Measurements from ENCODE around the gene TTC3.
"Not testable (repeated sequence)": the region's sequence is repeated elsewhere in the genome, so short reads cannot be mapped to it uniquely, and the experiment has no call there.

TTC3 gene, protein sequence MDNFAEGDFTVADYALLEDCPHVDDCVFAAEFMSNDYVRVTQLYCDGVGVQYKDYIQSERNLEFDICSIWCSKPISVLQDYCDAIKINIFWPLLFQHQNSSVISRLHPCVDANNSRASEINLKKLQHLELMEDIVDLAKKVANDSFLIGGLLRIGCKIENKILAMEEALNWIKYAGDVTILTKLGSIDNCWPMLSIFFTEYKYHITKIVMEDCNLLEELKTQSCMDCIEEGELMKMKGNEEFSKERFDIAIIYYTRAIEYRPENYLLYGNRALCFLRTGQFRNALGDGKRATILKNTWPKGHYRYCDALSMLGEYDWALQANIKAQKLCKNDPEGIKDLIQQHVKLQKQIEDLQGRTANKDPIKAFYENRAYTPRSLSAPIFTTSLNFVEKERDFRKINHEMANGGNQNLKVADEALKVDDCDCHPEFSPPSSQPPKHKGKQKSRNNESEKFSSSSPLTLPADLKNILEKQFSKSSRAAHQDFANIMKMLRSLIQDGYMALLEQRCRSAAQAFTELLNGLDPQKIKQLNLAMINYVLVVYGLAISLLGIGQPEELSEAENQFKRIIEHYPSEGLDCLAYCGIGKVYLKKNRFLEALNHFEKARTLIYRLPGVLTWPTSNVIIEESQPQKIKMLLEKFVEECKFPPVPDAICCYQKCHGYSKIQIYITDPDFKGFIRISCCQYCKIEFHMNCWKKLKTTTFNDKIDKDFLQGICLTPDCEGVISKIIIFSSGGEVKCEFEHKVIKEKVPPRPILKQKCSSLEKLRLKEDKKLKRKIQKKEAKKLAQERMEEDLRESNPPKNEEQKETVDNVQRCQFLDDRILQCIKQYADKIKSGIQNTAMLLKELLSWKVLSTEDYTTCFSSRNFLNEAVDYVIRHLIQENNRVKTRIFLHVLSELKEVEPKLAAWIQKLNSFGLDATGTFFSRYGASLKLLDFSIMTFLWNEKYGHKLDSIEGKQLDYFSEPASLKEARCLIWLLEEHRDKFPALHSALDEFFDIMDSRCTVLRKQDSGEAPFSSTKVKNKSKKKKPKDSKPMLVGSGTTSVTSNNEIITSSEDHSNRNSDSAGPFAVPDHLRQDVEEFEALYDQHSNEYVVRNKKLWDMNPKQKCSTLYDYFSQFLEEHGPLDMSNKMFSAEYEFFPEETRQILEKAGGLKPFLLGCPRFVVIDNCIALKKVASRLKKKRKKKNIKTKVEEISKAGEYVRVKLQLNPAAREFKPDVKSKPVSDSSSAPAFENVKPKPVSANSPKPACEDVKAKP (N-terminal part only)

DNA sequence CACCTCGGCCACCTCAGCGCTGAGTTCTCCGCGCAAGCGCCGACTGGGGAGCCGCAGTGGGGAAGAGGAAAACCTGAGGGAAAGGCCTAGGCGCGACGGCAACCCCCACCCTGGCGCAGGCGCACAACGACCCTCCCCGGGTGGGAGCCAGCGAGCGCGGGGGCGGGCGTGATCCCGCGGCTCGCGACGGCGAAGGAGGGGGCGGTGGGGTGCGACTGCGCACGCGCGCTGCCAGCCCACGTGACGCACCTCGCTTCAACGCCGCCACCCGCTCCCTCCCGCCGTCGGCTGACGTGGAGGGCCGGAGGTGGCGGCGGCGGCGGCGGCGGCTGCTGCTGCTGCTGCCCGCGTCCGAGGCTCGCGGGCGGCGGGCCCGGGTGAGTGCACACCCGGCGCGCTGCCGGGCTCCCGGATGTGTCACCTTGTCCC is at the start of gene TTC3, which contains the start of gene PIGP:
TTC3 (plus strand) TSS at position 267 of the 429 bp plus-strand sequence. CDS start 14,004 bp downstream, outside the sequence.
PIGP (minus strand) TSS at position 84 of the 429 bp plus-strand sequence. CDS start 556 bp downstream, outside the sequence.
- peak; percentile 99 for DNase-seq

DNA sequence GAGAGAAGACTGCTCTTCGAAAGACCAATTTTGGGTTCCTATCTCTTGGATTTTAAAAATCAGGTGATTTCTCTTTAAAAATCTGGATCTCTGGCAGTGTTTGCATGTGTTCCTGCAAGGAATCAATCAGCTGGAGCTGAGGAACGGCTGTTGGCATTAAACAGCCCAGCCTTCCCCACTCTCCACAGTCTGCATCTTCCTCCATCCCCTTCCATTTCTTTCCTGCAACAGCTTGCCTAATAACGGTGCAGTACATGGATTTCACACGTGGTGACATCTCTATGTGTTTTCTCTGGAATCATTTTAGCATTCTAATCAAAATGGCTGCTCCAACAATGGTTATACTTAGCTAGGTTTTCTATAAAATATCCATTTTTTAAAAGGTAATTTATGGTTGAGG is 46.6 kb upstream of the TTC3 start:
- no peak for DNase-seq

DNA sequence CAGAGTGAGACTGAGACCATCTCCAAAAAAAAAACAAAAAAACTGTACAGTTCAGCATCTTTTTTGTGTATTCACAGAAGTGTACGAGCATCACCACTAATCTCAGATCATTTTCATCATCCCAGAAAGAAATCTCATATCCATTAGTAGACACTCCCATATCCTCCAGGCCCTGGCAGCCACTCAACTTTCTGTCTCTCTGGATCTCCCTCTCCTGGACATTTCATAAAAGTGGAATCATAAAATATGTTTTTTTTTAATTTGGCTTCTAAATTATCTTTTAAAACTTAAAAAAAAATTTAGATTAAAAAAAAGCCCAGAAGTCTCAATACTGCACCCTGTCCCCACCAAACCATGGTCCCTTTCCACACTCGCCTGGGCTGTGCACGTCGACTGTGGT is 44.5 kb upstream of the TTC3 start:
- no peak for DNase-seq

DNA sequence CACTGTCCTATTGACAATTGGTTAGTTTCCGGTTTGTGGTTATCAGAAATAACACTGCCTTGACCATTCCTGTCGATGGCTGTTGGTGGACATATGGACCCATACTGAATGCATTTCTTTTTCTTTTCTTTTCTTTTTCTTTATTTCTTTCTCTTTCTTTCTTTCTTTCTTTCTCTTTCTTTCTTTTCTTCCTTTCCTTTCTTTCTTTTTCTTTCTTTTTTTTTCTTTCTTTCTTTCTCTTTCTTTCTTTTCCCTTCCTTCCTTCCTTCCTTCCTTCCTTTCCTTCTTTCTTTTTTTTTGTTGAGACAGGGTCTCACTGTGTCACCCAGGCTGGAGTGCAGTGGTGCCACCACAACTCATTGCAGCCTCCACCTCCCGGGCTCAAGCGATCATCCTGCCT is 42.2 kb upstream of the TTC3 start:
- DNase-seq: no peak

DNA sequence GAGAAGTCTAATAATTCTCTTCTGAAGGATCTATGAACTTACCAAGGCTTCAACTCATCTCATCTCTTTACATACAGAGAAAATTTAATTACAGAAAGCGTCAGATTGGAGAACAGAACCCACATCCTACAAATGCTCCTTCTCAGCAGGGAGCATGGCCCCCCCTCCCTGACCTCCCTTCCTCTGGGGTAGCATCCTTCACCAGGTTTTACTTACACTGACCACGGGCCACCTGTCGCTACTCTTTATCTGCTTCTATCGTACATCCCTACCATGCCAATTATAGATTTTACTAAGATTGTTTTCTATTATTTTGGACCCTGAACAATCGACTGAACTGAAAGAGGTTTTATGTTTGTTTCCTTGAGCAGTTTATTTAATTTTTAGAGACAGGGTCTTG is 40.8 kb upstream of the TTC3 start:
- no peak for DNase-seq

DNA sequence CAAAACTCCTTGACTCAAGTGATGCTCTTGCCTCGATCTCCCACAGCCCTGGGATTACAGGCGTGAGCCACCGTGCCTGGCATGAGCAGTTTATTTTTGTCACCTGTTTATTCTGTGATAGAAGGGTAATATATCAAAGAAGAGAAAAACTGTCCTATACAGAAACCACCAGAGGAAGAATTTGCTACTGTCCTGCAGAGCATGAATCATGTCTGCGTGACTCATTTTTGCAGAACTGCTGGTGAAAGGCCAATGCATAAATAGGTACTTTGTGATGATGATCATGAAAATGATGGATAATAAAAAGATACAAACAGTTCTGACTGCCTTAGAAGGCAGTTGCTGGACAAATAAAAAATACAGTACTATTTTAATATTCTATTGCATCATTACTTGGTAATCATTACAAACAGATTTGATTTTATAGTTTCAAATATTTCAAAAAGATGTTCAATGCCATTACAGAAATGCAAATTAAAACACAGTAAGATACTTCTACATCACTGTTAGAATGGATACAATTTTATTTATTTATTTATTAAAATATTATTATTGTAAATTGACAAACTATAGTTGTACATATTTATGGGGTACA is 40.1 kb upstream of the TTC3 start:
- peak; percentile 14 for DNase-seq

DNA sequence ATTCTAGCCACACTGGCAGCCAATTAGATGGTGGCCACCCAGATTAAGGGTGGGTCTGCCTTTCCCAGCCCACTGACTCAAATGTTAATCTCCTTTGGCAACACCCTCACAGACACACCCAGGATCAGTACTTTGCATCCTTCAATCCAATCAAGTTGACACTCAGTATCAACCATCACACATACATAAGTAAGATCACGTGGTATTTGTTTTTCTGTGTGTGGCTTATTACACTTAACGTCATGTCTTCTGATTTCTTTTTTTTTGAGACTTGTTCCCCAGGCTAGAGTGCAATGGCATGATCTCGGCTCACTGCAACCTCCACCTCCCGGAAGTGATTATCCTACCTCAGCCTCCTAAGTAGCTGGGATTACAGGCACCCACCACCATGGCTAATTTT is 38.7 kb upstream of the TTC3 start:
- not testable (repeated sequence) for DNase-seq

DNA sequence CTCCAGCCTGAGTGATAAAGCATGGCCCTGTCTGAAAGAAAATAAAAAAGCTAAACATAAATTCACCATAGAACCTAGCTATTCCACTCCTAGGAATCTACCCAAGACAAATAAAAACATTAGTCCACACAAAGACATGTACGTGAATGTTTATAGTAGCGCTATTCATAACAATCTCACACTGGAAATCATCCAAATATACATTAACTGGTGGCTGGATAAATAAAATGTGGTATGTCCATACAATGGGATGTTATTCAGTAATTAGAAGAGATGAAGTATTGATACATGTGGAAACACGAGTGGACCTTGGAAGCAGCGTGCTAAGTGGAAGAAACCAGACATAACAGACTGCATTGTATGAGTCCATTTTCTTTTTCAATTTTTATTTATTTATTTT is 36.9 kb upstream of the TTC3 start:
- no peak for DNase-seq

DNA sequence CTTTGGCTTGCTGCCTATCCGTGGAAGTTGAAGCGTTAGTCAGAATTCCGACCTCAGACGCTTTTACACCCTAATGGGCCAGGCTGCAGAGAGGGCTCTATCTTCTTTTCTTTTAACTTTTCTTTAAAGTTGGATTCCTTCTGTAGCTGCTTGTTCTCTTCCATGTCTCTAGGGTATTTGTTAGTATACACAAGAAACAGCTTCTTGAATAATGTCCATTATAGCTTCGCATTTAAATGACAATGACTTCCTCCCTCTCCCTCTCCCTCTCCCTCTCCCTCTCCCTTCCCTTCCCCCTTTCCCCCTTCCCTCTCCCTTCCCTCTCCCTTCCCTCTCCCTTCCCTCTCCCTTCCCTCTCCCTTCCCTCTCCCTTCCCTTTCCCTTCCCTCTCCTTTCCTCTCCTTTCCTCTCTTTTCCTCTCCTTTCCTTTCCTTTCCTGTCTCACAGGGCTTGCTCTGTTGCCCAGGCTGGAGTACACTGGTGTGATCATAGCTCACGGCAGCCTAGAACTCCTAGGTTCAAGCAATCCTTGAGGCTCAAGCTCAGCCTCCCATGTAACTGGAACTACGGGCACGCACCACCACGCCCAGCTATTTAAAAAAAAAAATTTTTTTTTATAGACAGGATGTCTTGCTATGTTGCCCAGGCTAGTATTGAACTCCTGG is 33.5 kb upstream of the TTC3 start:
- no peak for DNase-seq

DNA sequence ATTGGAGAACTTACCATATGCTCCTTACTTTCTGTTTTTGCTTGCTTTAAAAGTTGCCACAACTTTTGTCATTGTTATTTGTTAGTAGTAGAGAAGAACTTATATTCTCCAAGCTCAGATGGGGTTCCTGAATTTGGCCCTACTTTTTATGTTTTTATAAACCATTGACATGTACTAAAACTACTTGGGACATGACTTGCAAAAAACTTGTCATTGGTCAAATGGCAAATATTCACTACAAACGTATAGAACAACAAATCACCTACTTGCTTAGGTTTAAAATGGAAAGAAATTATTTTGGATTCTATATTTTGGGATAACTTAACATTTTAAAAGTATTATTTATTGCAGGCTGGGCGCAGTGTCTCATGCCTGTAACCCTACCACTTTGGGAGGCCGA is 32.8 kb upstream of the TTC3 start:
- no peak for DNase-seq

DNA sequence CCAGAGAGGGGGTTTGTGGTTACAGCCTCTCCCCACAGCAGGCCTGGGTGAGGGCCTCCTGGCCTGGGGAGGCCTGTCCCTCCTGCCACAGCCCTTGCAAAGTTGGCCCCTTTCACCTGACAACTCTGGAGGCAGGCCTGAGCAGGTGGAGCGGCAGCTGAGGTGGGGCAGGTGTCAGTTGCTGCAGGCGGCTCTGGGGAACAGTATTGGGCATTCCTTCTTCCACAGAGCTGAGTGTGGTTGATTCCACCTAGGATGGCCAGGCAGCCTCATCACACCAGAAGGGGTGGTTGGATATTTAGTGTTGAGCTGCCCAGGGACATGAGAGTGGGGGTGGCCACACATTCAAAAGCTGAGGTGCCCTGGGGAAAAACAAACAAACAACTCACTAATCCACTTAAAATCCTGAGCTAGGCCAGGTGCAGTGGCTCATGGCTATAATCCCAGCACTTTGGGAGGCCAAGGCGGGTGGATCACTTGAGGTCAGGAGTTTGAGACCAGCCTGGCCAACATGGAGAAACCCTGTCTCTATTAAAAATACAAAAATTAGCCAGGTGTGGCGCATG is 31.3 kb upstream of the TTC3 start:
- no peak for DNase-seq

DNA sequence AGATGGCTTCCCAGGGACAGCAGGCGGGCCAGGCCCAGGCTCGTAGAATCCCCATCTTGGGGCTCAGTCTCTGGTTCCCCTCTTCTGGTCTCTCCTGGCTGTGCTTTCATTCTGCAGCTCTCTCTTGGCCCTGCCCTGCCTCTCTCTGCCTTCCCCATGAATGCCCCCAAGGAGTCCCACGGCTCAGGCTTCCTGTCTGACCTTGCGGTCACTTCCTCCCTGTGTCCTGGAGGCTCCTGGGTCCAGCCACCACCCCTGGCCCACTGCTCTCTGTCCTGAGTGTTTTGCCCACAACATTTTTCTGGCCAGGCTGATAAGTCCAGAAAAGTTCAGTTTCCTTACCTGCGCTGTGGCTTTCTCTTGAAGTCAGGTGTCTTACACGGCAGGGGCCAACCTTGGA is 29.2 kb upstream of the TTC3 start:
- DNase-seq: no peak

DNA sequence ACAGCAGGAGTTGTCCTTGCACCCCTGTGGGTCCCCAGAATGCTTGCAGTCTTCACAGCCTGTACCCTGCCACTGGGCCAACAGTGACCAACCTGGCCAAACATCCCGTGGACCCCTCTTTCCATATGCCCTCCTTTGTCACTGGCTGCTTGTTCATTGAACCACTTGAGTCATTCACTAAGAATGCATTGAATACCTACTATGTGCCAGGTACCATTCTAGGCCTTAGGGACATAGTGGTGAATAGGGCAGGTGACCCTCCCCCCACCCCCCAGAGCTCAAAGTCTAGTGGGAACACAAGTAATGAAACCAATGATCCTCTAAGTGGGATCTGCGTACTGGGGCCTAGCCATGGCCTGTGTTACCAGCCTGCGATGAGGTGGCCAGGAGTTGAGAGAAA is 28.4 kb upstream of the TTC3 start:
- DNase-seq: no peak

DNA sequence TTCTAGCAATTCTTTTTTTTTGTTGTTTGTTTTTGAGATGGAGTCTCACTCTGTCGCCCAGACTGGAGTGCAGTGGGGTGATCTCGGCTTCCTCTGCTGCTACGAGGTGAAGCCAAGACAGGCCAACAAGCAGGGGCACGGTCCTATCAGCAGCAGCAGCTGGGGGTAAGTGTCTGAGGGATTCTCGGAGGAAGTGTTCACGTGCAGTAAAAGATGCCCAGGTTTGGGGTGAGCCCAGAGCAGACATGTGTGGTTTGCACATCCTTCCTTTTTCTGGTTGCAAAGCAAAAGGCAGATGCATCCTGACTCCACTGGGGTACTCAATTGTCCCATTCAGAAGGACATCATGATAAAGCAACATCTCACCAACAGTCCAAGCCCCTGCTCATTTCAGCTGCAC is 27.9 kb upstream of the TTC3 start:
- no peak for DNase-seq

DNA sequence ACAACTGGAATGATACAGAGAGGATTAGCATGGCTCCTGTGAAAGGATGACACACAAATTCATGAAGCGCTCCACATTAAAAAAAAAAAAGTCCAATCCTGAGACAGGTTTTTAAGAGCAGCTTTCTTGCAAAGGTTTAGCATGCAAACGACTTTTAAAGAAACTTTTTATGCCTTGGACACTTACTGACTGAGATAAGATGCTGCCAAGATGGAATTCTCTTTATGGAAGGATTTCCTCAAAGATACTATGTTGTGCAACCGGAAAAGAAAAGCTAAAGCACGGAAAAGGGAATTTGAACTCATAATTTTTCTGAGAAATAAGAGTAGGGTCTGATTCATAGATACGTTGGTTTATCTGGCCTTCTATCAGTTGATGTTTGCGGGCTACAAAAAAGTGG is 27.5 kb upstream of the TTC3 start:
- no peak for DNase-seq

DNA sequence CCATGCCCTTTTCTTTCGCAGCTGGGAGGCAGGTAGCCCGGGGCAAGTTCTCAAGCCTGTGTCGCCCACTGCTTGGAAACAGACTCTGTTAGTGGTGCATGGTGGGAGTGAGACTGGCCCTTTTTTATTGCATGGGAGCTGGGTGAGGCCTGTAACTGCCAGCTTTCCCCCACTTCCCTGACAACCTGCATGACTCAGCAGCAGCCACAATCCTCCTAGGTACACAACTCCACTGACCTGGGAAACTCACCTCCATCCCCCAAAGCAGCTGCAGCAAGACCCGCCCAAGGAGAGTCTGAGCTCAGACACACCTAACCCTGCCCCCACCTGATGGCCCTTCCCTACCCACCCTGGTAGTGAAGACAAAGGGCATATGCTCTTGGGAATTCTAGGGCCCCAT is 26.0 kb upstream of the TTC3 start:
- DNase-seq: no peak

DNA sequence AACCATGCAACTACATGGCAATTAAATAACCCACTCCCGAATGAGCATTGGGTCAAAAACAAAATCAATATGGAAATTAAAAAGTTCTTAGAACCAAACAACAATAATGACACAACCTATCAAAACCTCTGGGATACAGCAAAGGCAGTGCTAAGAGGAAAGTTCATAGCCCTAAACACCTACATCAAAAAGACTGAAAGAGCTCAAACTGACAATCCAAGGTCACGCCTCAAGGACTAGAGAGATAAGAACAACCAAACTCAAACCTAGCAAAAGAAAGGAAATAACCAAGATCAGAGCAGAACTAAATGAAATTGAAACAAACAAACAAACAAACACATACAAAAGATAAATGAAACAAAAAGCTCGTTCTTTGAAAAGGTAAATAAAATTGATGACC is 23.3 kb upstream of the TTC3 start:
- not testable (repeated sequence) for DNase-seq

DNA sequence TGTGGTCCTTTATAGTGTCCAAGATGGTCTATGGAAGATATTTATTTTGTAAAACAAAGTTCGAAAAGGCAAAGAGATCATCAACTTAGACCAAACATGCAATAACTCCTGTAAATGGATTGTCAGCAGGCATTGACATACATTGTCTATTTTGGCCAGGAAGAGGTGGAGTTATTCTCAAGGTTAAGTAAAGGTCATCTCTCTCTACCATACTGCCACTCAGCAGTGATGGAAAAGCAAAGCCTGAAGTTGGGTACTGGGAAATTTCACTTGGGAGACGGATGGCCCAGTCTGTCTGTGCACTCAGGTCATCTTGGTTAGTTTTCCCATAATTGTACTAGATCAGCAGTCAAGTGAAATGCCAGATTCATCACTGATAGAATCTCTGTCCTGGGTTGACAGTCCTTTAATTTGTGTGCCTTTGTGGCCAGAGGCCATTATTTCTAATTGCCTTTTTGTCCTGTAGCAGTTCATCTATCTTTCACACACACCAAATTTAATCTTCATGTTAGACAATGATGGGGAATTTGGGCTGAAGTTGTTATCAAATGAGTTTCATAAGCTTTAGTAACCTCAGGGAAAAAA is 17.7 kb upstream of the TTC3 start:
- no peak for DNase-seq

DNA sequence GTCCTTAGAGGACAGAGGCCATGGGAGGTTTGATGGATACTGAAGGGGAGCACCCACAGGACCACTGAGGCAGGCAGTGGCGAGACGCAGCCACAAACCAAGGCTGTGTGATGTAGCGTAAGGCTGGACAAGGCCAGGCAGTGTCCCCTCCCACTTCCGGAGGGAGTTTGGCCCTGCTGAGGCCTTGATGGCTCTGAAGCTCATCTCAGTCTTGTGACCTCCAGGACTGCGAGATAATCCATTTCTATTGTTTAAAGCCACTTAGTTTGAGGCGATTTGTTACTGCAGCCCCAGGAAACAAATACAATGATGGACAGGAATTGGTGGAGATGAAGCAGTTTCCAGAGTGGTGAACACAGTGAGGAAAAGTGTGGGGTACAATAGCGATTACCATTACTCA is 15.4 kb upstream of the TTC3 start:
- no peak for DNase-seq

DNA sequence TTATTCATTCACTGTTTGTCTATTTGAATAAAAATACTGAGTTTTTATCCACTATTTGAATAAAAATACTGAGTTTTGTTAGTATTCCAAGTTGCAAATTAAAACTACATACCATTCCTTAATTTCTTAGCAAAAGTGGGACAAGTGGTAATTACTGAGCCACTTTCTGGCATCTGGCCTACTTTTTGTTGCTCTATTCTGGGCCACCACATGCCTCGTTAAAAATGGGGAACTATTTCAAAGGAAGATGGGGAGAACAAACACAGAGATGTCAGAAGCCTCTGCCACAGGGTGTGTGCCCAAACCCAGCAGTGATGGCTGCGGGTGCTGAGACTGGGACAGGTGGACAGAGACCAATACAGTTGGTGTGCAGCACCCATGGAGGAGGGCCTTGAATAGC is 14.8 kb upstream of the TTC3 start:
- DNase-seq: no peak

DNA sequence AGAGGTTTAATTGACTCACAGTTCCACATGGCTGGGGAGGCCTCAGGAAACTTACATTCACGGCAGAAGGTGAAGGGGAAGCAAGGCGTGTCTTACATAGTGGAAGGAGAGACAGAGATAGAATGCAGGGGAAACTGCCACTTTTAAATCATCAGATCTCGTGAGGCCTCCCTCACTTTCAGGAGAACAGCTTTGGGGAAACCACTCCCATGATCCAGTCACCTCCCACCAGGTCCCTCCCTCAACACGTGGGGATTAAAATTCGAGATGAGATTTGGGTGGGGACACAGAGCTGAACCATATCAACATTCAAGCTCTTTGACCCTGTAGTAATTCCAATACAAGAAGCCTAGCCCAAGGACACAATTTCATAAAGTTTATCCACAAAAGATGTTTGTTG is 13.9 kb upstream of the TTC3 start:
- DNase-seq: no peak

All from suppressor macrophage treated with lipopolysaccharide for 4 hours (primary cell).